SK-N-MC (cell line): ENCODE measurements around the gene ARMC6.

ENCODE experiments used
- EZH2 ChIP-seq: fragments of 200-600 bp; sonication (generic); IDR thresholded peaks from one replicate; pipeline ENCODE4 v1.6.1; 2017; ENCODE audit warnings: antibody characterized with exemption
- FOXP2 ChIP-seq: optimal IDR thresholded peaks from 2 replicates; pipeline ENCODE3; 2011; ENCODE audit warnings: mild to moderate bottlenecking, moderate library complexity; ENCODE audit not compliant: insufficient read depth; ENCODE audit errors: extremely low read length, control extremely low read depth
- POLR2AphosphoS5 ChIP-seq: IDR thresholded peaks from 2 replicates; pipeline ENCODE4 v1.6.1; 2012; ENCODE audit warnings: mild to moderate bottlenecking, low read depth, low read length, borderline replicate concordance

DNA sequence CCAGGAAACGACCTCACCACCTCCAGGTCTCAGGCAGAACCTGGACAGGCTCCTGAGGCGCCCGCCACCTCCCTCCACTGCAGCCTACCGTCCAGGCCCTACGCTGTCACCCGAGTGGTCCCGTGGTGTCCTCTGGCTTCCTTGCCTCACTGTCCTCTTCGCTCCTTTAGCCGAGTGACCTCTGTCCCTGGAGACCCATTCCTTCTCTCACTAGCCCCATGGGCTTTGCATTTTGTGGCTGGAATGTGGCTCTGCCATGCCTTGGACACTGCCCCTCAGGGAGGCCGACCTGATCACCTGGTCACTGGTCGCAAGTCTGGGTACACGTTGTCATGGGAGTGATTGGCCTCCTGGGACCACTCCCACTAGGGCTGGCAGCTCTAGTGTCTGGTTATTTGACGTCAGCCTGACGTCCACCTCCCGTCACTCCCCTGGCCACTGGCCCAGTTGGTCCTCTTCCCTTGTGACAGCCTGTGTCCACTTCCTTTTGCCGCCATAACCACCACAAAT is 48.3 kb downstream of the ARMC6 start:
- TF ChIP-seq POLR2AphosphoS5 (no peak), EZH2 (no peak), FOXP2 (no peak)
